DMS79 (cell line): Measurements from ENCODE around the gene RNH1.

ENCODE experiments used
- DNase-seq: peaks from one replicate; lab custom pipeline; 2025; lab: John Stamatoyannopoulos, UW

Gene RNH1

GRCh38 chr11:537622-538430 lies 30.8 kb upstream of the RNH1 start:
- DNase-seq: no peak

GRCh38 chr11:536841-537621 lies 30.0 kb upstream of the RNH1 start, which contains the start of gene LRRC56:
TSS of gene LRRC56 (plus strand) at chr11:537527. CDS start at chr11:540685, 3,158 bp downstream.
- peak; percentile 13 for DNase-seq

GRCh38 chr11:535519-536454 lies 28.7 kb upstream of the RNH1 start, which contains the start of gene HRAS:
TSS of gene HRAS (minus strand) at chr11:535576.
- DNase-seq: peak; percentile 40

- no peak for DNase-seq
Observed at GRCh38 chr11:535210-535518, 28.1 kb upstream of the RNH1 start.

GRCh38 chr11:534396-535209 lies 27.6 kb upstream of the RNH1 start:
- DNase-seq: peak; percentile 11

- no peak for DNase-seq
Observed at GRCh38 chr11:533586-534395, 26.7 kb upstream of the RNH1 start.

GRCh38 chr11:532986-533585 lies 26.0 kb upstream of the RNH1 start:
- DNase-seq: no peak

- no peak for DNase-seq
Observed at GRCh38 chr11:532527-532985, 25.5 kb upstream of the RNH1 start.

GRCh38 chr11:531919-532526 lies 25.0 kb upstream of the RNH1 start:
- DNase-seq: no peak

GRCh38 chr11:530960-531831 lies 24.2 kb upstream of the RNH1 start:
- DNase-seq: no peak

- no peak for DNase-seq
Observed at GRCh38 chr11:529728-530411, 22.8 kb upstream of the RNH1 start.

- DNase-seq: no peak
Observed at GRCh38 chr11:528815-529727, 22.0 kb upstream of the RNH1 start.

GRCh38 chr11:528166-528814 lies 21.2 kb upstream of the RNH1 start:
- no peak for DNase-seq

GRCh38 chr11:526192-526591 lies 19.1 kb upstream of the RNH1 start:
- no peak for DNase-seq

- DNase-seq: no peak
Observed at GRCh38 chr11:521177-521688, 14.2 kb upstream of the RNH1 start.
